ENCODE results near the gene SALL3.
"Not testable (repeated sequence)": the region's sequence is repeated elsewhere in the genome, so short reads cannot be mapped to it uniquely, and the experiment has no call there.

SALL3 gene

DNA sequence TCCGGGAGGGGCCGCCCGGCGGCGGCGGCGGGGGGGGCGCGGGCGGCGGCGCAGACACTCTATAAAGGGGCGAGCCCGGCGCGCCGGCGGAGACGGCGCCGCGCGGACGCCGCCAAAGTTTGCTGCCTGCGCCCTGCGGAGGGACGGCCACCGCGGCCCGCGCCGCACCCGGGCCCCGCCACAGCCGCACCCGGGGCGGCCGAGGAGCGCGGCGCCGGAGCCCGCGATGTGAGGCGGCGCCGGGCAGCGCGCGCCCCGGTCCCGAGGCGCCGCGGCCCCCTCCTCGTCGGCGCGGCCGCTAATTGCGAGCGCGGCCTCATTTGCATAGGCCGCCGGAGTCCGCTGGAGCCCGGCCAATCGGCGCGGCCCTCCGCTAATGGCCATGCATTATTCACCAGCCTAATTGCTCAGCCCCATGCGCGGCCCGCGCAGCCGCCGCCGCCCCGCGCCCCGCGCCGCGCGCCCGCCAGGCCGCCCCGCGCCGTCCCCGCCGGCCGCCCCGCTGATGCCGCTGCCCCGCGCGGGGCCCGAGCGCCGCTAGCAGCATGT is at the start of gene SALL3:
TSS of gene SALL3 (plus strand) at position 89 of the 549 bp plus-strand sequence. CDS start at position 546, 457 bp downstream.
- FAIRE-seq (no peak), DNase-seq (ENCODE audit: extremely low spot score, insufficient read length, low read depth) (no peak)

DNA sequence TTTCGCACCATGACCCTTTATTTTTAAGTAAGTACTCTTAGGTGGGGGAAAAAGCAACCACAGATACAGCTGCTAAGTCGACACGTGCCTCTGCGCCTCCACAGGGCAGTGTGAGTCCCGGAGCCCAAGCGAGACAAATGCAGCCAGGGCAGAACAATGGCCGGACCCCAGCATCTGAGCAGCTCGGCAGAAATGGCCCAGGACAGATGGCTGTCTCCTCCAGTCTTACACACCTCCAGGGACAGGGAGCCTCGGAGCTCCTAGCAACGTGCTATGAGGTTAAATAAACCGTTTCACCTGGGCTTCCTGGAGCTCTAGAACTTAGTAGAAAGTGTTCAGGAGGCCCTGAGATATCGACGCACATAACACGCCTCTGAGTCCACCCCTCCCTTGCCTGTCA is 47.3 kb upstream of the SALL3 start:
- no peak for FAIRE-seq
- no peak for DNase-seq (ENCODE audit: extremely low spot score, insufficient read length, low read depth)

DNA sequence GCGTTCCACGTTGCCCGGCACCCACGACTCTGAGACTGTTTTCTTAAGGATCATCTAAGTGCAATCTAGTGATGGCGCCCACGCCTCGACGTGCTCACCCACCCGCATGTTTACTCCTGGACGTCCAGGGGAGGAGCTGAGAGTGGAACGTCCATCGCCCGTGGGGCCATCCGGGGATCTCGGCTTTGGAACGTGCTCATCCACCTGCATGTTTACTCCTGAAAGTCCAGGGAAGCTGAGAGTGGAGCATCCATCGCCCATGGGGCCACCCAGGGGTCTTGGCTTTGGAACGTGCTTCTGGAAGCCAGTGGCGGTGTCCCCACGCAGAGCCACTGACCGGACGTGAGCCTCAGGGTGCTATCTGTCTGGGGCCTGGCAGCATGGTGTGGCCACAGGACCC is 45.6 kb upstream of the SALL3 start:
- no peak for FAIRE-seq
- no peak for DNase-seq (ENCODE audit: extremely low spot score, insufficient read length, low read depth)

DNA sequence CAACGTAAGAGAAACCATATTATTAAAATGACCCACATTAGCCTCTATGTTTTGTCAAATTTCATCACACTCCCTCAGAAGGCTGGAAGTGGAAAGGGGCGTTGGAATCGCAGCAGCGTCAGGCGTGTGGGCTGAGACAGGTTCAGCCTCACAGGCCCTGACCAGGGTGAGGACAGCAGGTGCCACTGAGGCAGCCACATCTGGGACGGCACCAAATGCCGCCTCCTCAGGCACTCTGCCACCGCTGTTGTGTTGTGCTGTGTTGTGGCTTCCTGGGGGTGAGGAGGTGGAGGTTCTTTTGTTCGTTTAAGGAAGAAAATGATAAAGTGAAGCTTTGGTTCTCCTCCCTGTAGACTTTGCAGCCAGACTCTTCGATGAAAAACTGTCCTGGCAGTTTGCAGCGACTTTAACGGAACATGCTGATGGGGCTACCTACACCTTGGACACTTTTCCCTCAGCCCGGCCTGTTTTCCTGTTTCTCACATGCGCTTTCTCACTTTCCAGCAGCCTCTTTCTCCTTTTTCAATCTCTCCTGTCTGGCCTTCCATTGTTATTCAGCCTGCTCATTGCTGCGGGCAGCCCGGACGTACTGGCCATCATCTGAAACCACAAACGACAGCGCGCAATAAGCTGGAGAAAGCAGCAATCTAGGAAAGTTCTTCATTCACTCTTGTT is 44.9 kb upstream of the SALL3 start:
- FAIRE-seq (no peak), DNase-seq (ENCODE audit: extremely low spot score, insufficient read length, low read depth) (no peak)

DNA sequence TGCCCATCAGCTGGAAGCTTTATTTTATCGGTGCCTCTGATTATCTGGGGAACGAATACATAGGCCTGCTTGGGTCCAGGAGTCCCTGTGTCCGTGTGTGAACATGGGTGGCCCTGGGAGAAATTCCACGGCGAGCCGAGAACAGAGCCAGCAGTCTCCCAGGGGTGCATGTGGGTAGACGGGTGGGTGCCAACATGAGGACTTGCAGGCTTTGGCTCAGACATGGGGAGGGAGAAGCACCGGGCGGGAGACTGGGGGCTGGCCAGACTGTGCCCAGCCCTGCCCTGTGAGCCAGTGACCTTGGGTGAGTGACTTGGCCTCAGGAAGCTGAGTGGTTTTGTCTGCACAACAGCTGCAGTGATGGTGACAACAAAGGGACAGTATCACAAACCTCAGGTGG is 44.2 kb upstream of the SALL3 start:
- DNase-seq (ENCODE audit: extremely low spot score, insufficient read length, low read depth) = no peak
- no peak for FAIRE-seq

DNA sequence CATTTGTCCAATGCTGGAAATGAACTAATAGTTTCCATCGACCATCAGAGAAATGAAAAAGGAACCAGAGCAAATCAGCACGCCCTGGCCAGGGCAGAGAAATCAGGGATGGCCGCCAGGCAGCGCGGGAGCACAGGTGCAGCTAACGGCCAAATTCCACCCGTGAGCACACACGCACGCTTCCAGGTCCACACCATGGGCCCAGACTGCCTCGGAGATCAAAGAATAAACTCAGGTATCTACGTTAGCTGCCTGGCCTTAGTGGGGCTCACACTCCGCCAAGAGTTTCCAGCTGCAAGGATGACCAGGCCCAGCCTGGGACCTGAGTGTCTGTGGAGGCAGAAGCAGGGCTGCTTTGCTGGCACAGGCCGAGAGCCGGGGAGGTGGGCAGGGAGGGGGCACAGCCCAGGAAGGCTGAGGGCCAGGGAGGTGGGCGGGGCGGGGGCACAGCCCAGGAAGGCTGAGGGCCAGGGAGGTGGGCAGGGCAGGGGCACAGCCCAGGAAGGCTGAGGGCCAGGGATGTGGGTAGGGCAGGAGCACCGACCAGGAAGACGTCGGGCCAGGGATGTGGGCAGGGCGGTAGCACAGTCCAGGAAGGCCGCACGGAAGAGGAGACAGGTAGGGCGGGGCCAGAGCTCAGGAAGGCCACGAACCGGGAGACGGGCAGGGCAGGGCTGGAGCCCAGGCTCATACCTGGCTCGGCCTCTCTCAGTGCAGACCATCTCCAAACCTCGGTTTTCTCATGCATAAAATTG is 43.2 kb upstream of the SALL3 start:
- DNase-seq (ENCODE audit: extremely low spot score, insufficient read length, low read depth) (no peak), FAIRE-seq (no peak)

DNA sequence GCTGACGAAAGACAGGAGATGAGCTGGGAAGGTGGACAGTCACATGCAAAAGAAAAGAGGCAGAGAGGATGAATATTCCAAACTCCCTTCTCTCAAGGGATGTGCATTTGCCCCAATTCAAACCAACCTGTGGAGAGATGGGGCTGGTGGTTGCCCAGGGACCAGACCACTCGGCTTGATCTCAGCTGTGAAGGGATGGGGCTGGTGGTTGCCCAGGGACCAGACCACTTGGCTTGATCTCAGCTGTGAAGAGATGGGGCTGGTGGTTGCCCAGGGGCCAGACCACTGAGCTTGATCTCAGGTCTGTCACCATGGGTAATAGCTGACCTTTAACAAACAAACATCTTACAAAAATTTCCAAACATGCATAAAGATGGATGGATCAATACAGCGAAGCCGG is 42.5 kb upstream of the SALL3 start:
- DNase-seq (ENCODE audit: extremely low spot score, insufficient read length, low read depth) (no peak), FAIRE-seq (no peak)

DNA sequence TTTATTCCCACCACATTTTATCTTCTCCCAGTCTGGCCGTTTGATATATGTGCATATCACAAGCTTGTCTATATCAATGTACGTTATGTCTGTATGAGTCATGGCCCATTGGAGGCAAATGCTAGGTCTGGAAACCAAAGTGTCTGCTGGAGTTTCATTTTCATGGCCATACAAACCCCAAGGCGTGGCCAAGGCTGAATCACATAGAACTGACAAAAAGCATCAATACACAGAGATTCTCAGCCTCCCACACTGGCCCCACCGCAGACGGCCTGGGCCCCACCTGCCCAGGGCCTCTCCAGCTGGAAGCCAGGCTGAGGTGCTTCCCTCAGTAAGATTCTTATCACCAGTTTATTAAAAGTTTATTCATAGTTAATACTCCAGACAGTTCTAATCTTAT is 40.5 kb upstream of the SALL3 start:
- no peak for FAIRE-seq
- DNase-seq (ENCODE audit: extremely low spot score, insufficient read length, low read depth) = no peak

DNA sequence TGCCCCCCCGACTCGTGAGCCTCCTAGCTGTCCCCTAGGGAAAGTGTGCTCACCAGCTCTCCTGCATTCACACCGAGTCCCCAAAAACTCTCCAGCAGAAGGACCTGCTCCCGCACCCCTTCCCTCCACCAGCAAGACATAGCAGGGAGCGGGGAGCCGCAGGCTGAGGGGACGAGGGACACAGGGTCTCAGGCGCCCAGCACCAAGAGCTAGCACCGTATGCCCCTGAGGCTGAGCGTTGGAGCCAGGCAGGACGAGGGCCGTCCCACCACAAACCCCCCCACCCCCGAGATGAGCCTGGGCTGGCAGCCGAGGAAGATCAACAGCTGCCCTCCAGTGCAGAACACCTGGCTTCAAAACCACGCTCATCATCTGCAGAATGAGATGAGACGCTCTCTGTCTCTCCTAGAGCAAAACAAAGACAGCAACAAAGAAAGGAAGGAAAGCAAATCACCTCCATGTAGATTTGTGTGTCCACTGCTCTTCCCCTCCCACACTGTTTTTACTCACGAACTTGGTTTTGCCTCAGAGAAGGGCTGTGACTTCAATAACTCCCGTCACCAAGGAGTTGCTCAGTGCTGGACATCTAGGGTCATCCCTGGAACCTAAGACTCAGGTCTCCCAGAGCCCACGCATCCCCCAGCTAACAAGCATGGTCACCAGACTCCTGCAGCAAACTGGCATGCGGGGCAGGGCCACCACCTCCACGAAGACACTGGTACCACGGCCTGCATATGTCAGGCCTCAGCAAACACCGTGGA is 39.7 kb upstream of the SALL3 start:
- FAIRE-seq (no peak), DNase-seq (ENCODE audit: extremely low spot score, insufficient read length, low read depth) (no peak)

DNA sequence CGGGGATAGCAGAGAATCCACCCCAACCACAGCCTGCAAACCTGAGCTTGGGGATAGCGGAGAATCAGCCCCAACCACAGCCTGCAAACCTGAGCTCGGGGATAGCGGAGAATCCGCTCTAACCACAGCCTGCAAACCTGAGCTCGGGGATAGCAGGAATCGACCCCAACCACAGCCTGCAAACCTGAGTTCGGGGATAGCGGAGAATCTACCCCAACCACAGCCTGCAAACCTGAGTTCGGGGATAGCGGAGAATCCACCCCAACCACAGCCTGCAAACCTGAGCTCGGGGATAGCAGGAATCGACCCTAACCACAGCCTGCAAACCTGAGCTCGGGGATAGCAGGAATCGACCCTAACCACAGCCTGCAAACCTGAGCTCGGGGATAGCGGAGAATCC is 37.4 kb upstream of the SALL3 start:
- DNase-seq (ENCODE audit: extremely low spot score, insufficient read length, low read depth); FAIRE-seq: not testable (repeated sequence)

DNA sequence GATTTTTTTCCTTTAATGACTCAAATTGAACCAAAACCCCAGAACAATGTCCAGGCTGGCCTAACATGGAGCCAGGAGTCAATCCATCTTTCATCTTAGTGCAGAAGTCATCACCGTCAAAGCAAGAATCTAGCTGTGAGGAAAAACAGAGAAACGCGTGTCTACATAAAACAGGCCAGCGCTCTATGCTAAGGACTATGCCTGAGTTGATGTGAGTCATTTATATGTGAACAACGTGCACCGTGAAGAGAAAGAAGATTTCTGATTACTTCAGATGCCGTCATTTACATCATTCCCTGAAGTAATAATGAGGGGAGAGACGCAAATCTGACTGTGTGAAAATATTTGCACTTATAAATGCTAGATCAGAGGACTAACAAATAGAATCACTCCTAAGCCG is 34.0 kb upstream of the SALL3 start:
- no peak for FAIRE-seq
- no peak for DNase-seq (ENCODE audit: extremely low spot score, insufficient read length, low read depth)

DNA sequence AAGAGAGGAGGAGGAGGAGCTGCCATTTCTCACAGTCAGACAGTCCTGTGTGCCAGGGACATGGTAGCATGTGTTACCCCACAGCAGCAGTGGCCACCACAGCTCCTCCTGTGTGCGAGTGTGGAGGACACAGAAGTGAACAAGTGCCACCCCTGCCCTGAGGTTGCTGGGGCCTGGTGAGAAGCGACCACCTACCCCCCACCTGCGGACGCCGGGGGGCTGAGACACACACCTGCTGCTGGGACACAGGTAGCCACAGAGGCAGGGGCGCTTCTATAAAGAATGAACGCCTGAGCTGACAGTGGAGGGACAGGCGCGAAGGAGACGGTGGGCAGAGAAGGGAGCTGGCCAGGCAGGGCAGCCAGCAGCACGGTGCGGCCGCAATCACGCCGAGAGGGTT is 32.3 kb upstream of the SALL3 start:
- FAIRE-seq (no peak), DNase-seq (ENCODE audit: extremely low spot score, insufficient read length, low read depth) (no peak)

DNA sequence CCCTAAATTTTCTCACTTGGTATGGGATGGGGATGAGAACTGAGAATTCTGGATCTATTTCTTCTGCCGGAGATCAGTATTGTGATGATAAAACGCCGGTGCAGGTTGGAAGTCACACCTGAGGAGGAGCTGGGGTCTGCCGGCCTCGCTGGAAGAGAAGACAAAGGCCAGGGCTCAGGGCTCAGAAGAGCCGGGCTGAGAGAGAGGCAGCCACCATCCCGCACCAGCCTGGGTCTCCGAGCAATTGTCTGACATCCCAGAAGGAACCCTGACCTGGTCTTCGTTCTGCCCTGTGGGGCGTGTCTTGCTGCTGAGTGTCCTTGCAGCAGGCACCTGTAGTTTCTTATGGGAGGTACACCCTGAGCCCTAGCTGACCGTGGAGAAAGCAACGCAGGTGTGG is 31.4 kb upstream of the SALL3 start:
- FAIRE-seq = no peak
- no peak for DNase-seq (ENCODE audit: extremely low spot score, insufficient read length, low read depth)

DNA sequence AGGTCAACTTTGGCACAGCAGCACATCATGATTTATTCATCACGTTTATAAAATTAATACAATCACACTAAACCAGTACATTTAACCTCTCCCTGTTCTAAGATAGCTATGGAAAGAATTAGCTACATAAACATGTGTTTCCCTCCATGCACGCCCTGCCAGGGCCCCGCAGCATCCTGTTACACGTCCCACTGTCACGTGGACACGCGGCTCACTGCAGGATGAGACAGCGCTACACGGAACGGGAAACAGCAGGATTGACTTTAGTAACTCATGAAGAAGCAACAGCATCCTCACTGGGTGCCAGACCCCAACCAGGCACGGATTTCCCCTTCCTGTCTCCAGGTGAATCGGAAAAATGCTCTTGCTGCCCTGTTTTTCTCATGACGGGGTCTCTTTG is 30.9 kb upstream of the SALL3 start:
- DNase-seq (ENCODE audit: extremely low spot score, insufficient read length, low read depth) = no peak
- no peak for FAIRE-seq

DNA sequence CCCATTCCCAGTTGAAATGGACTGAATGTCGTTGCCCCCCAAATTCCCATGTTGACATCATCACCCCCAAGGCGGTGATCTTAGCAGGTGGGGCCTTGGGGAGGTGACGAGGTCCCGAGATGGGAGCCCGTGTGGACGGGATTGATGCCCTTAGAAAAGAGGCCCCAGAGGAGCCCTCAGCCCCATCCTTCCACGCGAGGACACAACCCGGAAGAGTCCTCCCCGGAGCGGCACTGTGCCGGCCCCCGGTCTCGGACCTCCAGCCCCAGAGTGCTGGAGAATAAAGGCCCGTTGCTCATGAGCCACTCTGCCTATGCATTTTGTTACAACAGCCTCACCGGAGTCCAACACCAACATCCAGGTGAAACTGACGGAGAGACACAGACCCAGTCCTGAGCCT is 30.4 kb upstream of the SALL3 start:
- FAIRE-seq = no peak
- no peak for DNase-seq (ENCODE audit: extremely low spot score, insufficient read length, low read depth)

DNA sequence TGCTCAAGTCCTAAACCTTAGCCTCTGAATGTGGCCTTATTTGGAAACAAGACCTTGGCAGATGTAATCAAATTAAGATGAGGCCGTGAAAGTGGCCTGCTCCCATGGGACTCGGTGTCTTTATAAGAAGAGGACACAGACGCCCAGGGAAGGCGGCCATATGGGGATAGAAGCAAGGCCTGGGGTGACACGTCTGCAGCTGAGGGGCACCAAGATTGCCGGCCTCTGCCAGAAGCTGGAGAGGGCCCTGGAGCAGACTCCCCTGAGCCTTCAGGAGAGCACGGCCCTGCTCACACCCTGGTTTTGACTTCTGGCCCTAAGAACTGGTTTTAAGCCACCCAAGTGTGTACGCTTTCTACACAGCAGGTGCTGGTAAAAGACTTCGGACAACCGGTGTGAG is 29.2 kb upstream of the SALL3 start:
- FAIRE-seq (no peak), DNase-seq (ENCODE audit: extremely low spot score, insufficient read length, low read depth) (no peak)

DNA sequence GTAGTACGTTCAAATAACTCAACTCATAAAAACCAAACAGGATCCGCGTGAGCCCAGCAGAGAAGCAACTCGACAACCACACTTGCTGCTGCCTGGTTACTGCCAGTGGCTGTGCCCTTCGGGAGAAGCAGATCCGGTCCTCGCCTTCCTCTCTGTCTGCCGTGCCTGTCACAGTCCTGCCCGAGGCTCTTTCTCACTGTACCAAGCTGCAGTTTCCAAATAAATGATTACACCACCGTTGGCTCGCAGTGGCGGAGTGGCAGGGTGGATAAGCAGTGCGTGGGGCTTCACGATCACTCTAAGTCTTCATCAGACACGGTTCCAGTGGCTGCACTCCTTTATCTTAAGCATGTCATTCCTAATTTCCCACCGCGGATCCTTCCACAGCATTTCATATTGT is 26.1 kb upstream of the SALL3 start:
- DNase-seq (ENCODE audit: extremely low spot score, insufficient read length, low read depth) (no peak), FAIRE-seq (no peak)

DNA sequence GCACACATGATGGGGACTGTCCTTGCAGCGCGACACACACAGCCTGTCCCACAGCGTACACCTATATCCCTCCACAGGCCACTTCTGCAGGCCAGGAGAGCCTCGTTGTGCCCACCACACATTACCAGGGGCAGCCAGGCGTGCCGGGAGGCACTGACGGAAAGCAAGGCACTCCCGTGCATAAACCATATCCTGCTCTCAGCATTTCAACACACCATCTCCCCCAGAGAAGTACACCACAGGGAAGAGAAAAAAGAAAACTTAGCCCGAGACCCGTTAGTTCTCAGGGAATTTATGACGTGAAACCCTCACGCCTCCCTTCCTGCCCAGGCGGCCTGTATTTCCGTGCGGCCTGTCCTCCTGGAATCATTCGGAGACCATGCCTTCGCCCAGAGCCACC is 24.6 kb upstream of the SALL3 start:
- DNase-seq (ENCODE audit: extremely low spot score, insufficient read length, low read depth) (no peak), FAIRE-seq (no peak)

DNA sequence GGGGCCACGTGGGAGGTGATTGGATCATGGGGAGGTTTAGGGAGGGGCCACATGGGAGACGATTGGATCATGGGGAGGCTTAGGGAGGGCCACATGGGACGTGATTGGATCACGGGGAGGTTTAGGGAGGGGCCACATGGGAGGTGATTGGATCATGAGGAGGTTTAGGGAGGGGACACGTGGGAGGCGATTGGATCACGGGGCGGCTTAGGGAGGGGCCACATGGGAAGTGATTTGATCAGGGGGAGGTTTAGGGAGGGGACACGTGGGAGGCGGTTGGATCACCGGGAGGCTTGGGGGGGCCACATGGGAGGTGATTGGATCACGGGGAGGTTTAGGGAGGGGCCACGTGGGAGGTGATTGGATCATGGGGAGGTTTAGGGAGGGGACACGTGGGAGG is 22.5 kb upstream of the SALL3 start:
- no peak for FAIRE-seq

DNA sequence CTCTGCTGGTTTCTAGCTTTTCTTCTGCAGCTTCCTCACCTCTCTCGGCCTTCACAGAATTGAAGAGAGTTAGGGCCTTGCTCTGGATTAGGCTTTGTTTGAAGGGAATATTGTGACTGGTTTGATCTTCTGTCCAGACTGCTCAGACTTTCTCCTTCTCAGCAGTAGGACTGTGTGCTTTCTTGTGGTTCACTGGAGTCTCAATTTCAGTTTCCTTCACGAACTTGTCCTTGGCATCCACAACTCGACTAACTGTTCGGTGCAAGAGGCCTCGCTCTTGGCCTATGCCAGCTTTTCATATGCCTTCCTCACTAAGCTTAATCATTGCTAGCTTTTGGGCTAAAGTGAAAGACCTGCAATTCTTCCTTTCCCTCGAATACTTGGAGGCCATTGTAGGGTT is 18.9 kb upstream of the SALL3 start:
- DNase-seq (ENCODE audit: extremely low spot score, insufficient read length, low read depth) = no peak
- no peak for FAIRE-seq

More for the DNA sequence above, 22.5 kb upstream of the SALL3 start:
- no peak for DNase-seq (ENCODE audit: extremely low spot score, insufficient read length, low read depth)

DNA sequence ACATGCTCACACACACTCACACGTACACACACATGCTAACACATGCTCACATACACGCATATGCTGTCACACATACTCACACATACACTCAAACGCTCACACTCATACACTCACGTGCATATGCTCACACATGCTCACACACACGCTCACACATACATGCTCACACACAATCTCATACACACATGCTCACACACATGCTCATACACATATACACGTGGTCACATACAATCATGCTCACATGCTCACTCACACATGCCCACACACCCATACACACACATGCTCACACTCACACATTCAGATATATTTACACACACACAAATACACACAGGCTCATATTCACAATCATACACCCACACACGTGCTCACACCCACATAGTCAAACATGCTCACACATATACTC is 17.5 kb upstream of the SALL3 start:
- FAIRE-seq (no peak), DNase-seq (ENCODE audit: extremely low spot score, insufficient read length, low read depth) (no peak)
